NCI-H2107 treated with DMSO at 0.1 percent for 48 hours (cell line): Measurements from ENCODE around the gene AARSD1.
"Not testable (repeated sequence)": the region's sequence is repeated elsewhere in the genome, so short reads cannot be mapped to it uniquely, and the experiment has no call there.

Experiments
- DNase-seq: peaks from one replicate; lab custom pipeline; 2025; ENCODE audit not compliant: unreplicated experiment; lab: John Stamatoyannopoulos, UW

AARSD1 gene

GRCh38 chr17:42964161-42964932 lies at the start of gene AARSD1:
Gene AARSD1 (minus strand): TSS chr17:42964454. CDS start chr17:42964440, 14 bp downstream.
- peak; percentile 82 for DNase-seq

GRCh38 chr17:43013296-43013695 lies 49.0 kb upstream of the AARSD1 start:
- DNase-seq, result no peak

GRCh38 chr17:43011728-43012472 lies 47.6 kb upstream of the AARSD1 start:
- DNase-seq, result no peak

DNA sequence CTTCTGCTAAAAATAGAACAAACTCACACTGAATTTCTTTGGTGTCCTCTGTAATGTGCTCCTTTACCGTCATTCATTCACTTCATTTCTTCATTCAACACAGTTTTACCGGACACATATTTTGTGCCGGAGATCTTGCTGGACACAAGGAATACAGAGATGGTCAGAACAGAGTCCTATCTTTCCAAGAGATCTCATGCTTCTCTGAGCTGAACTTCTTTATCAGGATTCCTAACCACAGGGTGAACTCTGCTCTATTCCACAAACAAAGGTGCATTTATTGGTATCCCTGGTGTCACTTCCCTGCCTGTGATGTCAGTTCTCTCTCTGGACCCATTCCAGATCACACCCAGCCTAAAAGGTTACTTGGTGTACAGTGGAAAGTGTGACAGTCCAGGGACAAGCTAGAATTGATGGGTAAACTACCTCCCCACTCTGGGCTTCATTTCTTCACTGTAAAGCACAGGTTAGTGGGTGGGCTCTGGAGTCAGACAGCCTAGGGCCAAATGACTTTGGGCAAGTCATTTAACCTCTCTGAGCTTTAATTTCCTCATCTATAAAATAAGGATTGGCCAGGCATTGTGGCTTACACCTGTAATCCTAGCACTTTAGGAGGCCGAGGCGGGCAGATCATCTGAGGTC lies 46.5 kb upstream of the AARSD1 start:
- DNase-seq, result no peak

DNA sequence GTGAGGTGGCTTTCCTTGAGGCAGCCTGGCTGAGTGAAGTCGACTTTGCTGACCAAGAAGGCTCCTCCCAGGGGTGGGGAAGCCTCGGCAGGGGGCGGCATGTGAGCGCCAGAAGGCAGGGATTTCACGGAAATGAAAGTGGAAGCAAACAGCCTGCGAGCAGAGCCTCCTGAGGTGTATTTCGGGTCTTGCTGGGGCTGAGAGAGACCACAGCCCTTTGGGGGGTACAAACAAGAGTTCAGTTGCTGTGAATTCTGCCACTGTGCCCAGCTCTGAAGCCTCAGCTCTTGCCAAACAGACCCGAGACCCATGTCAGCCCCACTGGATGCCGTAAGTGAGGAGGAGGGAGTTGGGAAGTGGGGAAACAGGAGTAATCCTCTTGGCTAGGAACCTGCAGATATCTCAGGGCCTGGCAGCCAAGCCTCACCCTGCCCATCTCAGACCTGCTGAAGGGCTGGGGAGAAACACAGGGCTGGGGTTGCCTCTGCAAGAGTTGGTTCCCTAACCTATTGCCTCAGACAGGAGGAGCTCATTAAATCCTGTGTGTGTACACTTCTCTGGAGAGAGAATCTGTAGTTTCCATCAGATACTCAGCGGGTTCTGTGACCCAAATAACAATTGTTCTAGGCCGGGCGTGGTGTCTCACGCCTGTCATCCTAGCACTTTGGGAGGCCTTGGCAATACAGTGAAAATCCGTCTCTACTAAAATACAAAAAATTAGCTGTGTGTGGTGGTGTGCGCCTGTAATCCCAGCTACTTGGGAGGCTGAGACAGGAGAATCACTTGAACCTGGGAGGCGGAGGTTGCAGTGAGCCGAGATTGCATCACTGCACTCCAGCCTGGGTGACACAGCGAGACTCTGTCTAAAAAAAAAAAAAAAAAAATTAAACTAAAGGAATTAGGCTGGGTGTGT lies 42.6 kb upstream of the AARSD1 start, which contains the start of gene IFI35:
Gene IFI35 (plus strand): TSS at position 146 of the 913 bp plus-strand sequence. CDS start 164 bp downstream, at position 310.
- peak; percentile 41 for DNase-seq

DNA sequence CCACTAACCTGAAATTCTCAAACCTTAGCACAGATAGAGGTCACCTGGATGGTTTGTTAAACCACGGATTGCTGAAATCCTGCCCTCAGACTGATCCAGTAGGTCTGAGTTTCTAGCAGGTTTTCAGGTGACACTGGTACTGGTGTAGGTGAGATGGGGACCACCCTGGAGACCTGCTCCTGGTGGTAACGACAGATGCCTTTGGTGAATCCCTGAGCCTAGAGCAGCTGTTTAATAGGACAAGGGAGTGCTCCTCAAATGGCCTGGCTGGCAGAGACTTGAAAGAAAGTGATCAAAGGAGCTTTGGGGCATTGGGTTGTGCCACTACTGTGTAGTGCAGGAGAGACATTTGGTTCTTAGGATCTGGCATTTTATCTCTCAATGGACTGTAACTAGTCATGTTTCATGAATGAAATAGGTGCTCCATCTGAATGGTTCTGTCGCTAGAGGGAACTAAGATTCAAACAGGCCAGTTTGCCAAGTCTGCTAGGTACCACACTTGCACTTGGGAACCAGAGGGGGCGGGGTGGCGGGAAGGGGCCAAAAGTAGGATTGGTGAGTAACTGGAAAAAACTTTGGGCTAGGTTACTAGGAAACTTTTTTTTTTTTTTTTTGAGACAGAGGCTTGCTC lies 39.4 kb upstream of the AARSD1 start:
- no peak for DNase-seq

GRCh38 chr17:43000894-43001293 lies 36.6 kb upstream of the AARSD1 start:
- DNase-seq, result not testable (repeated sequence)

- DNase-seq, result no peak
These were observed 34.8 kb upstream of the AARSD1 start for GRCh38 chr17:42999003-42999525.

DNA sequence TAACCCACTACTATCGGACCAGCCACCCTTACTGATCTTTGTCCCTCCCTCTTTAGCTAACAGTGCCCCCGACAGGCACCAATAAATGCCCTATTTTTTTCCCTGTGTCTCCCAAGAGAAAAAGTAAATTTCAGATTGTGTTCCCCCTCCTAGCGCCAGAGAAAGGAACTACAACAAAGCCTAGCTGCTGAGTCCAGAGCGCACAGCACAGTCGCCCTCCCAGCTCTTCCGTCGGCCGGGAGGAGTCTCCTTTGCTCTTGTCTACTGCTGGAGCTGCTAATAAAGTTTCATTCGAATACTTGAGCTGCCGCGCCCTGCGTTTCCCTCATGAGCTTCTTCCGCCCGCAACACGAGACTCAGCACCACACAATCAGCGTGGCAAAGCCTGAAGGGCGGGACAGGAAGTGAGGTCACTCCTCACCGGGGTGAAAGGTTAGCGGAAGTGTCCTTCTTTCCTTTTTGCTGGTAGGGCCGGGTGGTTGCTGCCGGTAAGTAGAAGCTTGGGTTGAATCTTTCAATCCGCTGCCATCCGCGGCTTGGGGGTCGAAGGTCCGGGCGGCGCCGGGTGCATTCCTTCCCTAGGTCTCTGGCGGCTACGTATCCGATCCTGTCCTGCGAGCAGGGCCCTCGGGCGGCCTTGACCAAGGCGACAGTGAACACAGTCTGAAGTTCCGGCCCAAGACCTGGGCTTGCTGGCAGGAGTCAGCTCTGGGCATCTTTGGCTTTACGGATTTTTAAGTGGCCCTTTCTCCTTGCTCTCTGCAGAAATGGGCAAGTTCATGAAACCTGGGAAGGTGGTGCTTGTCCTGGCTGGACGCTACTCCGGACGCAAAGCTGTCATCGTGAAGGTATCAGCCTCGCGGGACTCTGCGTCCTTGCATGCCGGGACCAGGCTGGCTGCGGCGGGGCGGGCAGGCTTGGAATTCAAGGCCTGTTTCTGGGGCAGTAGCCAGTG lies 34.0 kb upstream of the AARSD1 start, which contains the start of gene RPL27:
Gene RPL27 (plus strand): TSS at position 436 of the 955 bp plus-strand sequence. CDS start 332 bp downstream, at position 768.
- DNase-seq, result peak; percentile 97

GRCh38 chr17:42997390-42997983 lies 33.2 kb upstream of the AARSD1 start:
- DNase-seq, result peak; percentile 35

DNA sequence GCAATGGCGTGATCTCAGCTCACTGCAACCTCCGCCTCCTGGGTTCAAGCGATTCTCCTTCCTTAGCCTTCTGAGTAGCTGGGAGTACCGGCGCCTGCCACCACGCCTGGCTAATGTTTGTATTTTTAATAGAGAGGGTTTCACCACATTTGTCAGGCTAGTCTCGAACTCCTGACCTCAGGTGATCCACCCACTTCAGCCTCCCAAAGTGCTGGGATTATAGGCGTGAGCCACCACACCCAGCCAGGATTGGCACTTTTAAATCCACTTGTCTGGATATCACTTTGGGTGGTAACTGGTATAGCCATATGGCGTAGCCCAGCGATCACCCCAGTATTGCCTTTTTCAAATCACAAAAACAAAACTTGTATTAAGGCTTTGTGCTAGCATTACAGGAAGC lies 29.7 kb upstream of the AARSD1 start:
- not testable (repeated sequence) for DNase-seq

- no peak for DNase-seq
These were observed 28.6 kb upstream of the AARSD1 start for GRCh38 chr17:42992872-42993271.

DNA sequence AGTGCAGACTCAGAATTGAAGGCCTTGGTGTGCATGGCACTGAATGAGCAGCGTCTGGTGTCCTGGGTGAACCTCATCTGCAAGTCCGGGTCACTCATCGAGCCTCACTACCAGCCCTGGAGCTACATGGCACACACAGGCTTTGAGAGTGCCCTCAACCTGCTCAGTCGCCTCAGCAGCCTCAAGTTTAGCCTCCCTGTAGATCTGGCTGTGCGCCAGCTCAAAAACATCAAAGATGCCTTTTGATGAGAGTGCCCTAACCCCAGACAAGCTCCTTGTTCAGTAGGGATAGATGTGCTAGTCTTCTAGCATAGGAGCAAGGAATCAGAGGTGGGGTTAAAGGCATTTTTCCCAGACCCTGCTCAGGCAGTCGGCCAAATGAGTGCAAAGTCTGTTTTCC lies 27.2 kb upstream of the AARSD1 start:
- DNase-seq, result no peak

DNA sequence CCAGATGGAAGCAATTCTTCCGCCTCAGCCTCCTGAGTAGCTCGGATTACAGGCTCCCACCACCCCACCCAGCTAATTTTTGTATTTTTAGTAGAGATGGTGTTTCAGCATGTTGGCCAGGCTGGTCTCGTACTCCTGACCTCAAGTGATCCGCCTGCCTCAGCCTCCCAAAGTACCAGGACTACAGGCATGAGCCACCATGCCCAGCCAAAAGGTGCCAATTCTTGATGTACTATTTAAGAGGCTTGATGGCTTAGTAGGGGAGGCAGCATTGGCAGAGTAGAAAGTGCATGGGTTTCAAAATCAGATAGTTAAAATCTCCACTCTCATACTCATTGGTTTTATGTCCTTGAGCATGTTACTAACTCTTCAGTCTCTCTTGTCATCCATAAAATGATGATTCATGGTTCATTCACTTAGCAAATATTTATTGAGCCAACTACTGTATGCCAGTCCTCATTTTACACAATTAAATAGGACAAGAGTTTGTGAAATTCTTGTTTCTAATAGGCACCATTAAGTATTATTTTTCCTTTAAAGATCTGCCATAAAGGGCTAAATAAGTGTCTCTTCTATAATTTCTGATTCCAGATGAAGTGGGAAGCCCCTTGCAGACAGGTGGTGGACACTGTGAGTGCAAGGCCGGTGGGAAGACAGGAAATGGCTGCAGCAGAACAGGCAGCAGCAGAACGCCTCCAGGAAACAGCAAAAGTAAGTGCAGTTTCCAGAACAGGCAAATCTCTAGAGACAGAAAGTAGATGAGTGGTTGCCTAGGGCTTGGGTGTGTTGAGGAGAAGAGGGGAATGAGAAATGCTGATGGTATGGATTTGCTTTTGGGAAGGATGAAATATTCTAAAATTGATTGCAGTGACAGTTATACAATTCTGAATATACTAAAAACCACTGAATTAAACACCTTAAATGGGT lies 25.7 kb upstream of the AARSD1 start:
- DNase-seq, result no peak

GRCh38 chr17:42989141-42989540 lies 24.9 kb upstream of the AARSD1 start:
- DNase-seq, result no peak

DNA sequence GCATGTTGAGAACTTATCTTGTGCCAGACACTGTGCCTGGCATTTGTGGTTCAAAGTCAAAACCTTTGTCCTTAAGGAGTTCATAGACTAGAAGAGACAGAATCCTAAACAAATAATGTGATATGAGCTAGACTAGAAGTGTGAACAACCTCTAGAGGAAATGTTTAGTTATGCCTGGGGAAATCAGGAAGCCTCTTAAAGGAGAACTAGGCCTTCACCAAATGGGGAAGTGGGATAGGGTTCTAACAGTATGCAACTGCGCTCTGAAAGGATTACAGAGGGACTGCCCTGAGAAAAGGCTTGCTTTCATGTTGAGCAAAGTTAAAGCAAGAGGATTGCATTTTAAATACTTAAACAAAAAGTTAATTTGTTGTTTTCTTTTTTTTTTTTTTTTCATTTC lies 21.0 kb upstream of the AARSD1 start:
- DNase-seq, result no peak

DNA sequence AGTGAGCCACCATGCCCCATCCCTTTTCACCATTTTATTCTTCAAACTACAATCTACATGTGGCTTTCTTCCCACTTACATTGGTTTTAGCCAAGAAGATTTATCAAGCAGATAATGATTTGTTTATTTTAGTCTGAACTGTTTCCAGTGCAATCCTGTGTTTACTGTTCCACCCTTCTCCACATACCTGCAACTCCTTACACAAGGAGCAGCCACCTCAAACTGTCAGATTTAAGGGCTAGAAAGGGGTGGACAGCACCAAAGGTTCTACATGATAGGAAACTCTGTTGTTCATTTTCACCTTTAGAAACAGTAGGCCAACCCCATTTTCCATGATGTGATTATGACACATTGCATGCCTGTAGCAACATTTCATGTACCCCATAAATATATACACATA lies 18.0 kb upstream of the AARSD1 start:
- DNase-seq, result no peak
